K562 (cell line): ENCODE measurements around the gene RAB14.

Experiments used
- GABPA ChIP-seq: fragments of 200-800 bp; sonication (Bioruptor generic); conservative IDR thresholded peaks from 2 replicates; pipeline ENCODE4 v1.6.1; 2016; ENCODE audit warnings: low read depth, missing genetic modification characterization, missing compliant biosample characterization
- IRF1 ChIP-seq: sonication (generic); formaldehyde crosslinking; IDR thresholded peaks from 2 replicates; pipeline ENCODE4 v1.8.0; 2022; ENCODE audit warnings: missing genetic modification reagents, mild to moderate bottlenecking, borderline replicate concordance
- POLR2A ChIP-seq: fragments of 450-650 bp; conservative IDR thresholded peaks from 2 replicates; pipeline ENCODE4 v1.6.1; 2016
- POLR2AphosphoS5 ChIP-seq: IDR thresholded peaks from 2 replicates; pipeline ENCODE4 v1.6.1; 2011; ENCODE audit warnings: mild to moderate bottlenecking, low read depth, low read length, moderate library complexity; ENCODE audit not compliant: control insufficient read depth, insufficient read depth

GRCh38 chr9:121237916-121238315 is 36.2 kb upstream of the RAB14 start:
- TF ChIP-seq POLR2A (no peak), POLR2AphosphoS5 (no peak), IRF1 (CRISPR knock-in tag) (no peak), GABPA (no peak)
